ENCODE measurements around the gene LRRC53.

LRRC53 gene

GRCh38 chr1:74512170-74512915 lies at the start of gene LRRC53:
Gene LRRC53, minus strand, starts transcription at chr1:74512611. Its CDS starts 29,262 bp downstream, at chr1:74483349.
- no peak for DNase-seq (ENCODE audit: low read depth in 2 of 2)

DNA sequence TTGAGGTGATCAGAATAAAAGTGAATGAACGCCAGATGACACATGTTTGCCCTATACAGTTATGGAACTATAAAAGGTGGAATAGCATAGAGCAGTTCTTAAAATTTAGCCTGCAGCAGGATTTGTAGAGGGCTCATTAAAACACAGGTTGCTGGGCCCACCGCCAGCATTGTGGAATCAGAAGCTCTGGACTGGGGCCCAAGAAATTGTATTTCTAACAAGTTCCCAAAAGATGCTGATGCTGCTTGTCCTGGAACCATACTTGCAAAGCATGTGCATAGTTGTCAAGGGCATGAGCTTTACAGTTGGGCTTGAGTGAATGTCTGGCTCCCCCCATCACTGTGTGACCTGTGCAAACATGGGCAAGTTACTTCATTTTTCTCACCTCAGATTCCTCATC lies 37.5 kb upstream of the LRRC53 start:
- no peak for DNase-seq (ENCODE audit: low read depth in 2 of 2)

DNA sequence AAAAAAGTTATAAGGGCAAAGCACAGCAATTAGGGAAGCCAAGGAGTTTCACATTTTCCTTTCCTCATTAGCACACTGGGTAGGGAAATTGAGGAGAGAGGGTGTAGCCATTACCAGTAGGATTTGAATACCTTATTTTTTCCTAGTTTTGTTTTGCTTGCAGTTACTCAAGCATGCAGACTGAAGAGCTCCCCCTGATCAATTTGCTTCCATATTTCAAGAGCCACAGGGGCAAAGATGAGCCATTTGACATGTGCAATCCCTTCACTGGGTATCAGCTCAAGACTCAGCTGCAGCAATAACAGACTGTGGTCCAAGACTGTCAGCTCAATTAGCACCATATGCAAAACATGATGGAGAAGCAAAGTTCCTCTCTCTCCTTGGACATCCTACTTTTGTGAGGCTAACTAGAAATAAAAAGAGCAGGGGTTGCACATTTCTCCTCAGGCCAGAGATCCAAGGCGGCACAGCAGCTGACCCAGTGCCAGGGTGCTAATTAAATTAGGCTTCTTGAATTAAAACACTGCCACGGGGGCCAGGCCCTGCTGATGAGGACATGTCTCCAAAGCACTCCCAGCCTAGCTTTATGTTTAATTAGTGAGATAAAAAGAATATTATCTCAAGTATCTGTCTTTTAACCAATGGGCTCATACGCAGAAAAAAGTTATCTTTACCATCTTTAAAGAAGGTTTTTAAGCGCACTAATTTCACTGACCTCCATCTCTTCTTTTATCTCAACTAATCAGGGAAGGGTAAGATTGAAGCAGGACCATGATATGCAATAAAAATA lies 36.7 kb upstream of the LRRC53 start:
- no peak for DNase-seq (ENCODE audit: low read depth in 2 of 2)

- no peak for DNase-seq (ENCODE audit: low read depth in 2 of 2)
Measured at GRCh38 chr1:74545821-74546220, 33.4 kb upstream of the LRRC53 start.

- DNase-seq (ENCODE audit: low read depth in 2 of 2): no peak
Measured at GRCh38 chr1:74534241-74534640, 21.8 kb upstream of the LRRC53 start.

DNA sequence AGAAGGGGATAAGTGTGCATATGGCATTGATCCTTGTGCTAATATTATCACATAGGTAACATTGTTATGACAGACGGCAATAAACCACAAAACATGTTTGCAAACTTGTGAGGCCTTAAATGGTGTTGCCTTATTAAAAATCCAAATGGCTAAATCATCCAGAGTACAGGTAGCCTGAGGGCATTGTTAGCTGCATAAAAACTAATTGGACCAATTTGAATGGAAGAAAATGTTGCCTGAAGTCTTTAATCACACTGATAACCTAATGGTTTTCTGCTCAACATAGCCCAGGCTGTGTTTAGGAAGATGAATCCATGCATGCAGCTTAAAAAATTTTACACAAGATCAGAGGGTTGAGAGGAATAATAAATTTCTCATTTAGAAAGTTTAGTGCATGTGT lies 19.4 kb upstream of the LRRC53 start:
- DNase-seq (ENCODE audit: low read depth in 2 of 2): no peak

- DNase-seq (ENCODE audit: low read depth in 2 of 2): no peak
Measured at GRCh38 chr1:74530892-74531291, 18.5 kb upstream of the LRRC53 start.

GRCh38 chr1:74528123-74528522 lies 15.7 kb upstream of the LRRC53 start:
- DNase-seq (ENCODE audit: low read depth in 2 of 2): no peak

DNA sequence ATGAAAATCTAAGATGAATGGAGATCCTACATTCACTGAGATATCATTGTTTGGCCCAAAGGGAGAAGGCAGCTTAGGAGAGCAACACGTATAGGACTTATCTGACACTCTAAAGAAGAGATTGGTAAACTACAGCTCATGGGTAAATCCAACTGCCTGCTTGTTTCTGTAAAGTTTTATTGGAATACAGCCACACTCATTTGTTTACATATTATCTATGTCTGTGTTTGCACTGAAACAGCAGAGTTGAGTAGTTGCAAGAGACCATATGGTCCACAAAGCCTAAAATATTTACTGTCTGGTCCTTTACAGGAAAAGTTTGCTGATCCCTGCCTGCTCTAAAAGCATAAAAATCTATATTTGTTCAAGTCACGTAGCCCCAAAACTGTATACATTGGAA lies 14.3 kb upstream of the LRRC53 start:
- DNase-seq (ENCODE audit: low read depth in 2 of 2): no peak

DNA sequence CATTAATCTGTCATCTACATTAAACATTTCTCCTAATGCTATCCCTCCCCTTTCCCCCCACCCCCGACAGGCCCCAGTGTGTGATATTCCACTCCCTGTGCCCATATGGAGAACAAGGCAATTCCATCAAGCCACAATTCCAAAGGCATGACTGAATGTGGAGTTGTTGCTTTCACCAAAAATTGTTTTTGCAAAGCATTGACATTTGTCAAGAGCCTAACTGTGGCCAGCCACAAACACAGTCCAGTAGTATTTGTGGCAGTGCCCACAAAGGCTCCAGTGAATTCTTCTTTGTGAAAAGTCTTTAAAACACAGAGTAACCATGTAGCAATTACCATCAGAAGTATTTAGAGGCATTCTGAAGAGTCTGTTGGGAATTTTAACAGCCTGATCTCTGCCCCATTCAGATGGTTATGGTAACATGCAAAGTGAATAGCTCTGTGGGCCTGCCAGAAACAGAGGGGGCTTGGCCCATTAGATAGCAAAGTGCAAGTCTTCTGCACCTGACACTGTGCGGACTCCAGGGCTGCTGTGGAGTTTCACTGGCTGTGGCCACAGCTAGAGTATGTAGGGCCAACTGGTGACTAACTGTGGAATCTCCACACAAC lies 11.6 kb upstream of the LRRC53 start:
- no peak for DNase-seq (ENCODE audit: low read depth in 2 of 2)

GRCh38 chr1:74522148-74522547 lies 9.7 kb upstream of the LRRC53 start:
- no peak for DNase-seq (ENCODE audit: low read depth in 2 of 2)

- DNase-seq (ENCODE audit: low read depth in 2 of 2): no peak
Measured at GRCh38 chr1:74517599-74518051, 5.2 kb upstream of the LRRC53 start.

DNA sequence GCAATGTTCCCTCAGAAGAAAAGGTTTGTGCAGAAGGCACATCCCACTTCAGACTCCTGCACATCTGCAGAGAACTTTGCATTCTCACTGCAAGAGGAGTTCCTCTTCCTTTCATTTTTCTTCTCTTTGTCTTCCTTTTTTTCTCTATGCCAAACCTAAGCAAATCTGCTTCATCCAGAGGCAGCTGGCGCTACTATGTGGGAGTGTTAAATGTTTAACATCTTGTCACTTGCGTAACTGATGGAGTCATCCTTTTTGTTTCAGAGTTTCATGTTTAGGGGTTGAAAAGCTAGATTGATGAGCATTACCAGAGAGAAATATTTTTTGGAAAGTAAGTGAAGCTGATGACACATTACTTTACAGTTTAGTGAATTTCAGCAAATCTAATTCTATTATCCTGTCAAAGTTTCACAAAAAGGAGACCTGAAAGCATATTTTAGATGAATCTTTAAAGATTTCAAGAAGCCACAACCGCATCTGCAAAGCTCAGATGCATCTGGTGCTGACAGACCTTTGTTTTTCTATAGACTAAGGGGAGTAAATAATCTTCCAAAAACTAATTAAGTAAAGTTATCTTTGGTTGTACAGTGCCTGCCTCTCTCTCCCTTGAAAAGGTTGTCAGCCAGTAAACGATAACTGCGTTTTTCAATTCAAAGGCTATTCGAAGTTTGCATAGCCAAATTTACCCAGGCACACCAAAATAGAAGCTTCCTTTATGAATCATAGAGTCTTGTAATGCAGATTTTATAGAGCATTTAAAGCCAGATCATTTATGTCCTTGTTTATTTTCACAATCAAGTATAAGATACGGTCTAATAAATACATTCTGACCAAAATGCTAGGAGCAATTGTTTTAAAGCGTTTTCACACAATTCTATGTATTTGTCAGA lies 1.2 kb upstream of the LRRC53 start:
- no peak for DNase-seq (ENCODE audit: low read depth in 2 of 2)

DNA sequence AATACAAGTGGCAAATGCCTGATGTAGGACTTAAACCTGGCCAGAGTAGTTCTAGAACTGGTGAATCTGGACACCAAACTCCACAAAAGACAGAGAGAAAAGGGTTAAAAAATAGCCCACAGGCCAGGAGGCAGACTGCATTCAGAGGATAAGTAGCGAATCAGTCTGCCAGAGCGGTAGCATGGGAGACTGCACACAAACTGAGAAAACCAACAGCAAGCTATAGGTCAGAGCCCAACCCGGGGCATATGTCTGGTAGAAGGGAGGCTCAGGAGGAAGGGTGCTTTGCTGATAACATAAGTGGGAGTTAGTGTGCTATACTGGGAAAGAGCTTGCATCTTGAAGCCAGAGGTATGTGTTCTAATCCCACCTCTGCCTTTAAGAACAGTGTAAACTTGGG lies 4.0 kb downstream of the LRRC53 start:
- DNase-seq (ENCODE audit: low read depth in 2 of 2): no peak

DNA sequence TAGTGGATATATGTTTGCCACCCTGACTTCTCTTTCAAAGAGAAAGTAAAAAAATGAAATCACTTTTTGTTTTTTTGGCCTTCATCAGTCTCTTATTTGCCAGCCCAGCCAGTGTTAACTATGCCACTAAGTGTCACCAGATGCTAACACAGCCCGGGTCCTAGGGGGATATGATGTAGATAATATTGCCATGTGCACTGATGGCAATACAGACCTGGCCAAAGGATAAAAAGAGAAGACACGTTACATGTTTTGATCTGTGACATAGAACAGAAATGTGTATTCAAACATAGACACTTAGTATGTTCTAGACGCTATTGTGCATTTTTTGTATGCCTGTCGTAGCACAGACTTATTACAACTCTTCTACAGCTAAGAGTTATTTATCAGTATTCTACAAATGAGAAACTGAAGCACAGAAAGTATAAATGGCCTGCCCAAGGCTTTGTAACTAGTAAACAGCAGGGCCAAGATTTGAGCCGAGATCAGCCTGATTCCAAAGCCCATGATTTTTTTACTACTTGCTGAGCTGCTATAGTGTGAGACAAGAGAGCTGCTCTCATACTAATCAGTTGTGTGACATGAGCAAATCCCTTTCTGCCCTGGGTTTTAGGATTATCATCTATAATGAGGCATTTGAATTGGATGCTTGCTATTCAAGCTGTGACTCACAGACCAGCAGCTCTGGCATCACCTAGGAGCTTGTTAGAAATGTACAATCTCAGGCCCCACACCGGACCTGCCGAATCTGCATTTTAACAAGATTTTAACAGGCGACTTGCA lies 6.3 kb downstream of the LRRC53 start:
- DNase-seq (ENCODE audit: low read depth in 2 of 2): no peak

DNA sequence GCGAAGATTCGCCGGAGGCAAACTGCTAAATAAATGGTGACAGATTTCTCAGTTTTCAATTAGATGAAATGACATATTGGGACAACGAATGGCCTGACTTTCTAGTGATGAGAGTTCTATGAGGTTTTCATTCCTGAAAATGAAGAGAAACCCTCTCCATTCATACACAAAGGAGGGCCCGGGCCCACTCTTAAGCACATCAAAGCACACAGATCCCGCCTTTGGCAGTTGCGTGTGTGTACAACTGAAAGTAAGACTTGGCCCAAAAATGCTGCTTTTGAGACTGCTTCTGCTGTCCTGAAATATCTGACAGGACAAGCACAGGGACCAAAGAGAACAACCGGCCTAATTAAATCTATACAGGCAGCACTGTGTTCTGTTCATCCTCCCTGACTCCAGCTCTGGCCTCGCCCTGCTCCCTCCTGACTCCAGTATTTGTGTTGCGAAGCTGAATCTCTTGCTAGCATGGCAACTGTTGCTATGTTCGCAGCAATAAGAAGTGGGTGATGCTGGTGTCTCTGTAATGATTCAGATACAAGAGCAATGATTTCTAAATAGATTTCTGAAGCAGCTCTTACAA lies 7.4 kb downstream of the LRRC53 start:
- no peak for DNase-seq (ENCODE audit: low read depth in 2 of 2)

DNA sequence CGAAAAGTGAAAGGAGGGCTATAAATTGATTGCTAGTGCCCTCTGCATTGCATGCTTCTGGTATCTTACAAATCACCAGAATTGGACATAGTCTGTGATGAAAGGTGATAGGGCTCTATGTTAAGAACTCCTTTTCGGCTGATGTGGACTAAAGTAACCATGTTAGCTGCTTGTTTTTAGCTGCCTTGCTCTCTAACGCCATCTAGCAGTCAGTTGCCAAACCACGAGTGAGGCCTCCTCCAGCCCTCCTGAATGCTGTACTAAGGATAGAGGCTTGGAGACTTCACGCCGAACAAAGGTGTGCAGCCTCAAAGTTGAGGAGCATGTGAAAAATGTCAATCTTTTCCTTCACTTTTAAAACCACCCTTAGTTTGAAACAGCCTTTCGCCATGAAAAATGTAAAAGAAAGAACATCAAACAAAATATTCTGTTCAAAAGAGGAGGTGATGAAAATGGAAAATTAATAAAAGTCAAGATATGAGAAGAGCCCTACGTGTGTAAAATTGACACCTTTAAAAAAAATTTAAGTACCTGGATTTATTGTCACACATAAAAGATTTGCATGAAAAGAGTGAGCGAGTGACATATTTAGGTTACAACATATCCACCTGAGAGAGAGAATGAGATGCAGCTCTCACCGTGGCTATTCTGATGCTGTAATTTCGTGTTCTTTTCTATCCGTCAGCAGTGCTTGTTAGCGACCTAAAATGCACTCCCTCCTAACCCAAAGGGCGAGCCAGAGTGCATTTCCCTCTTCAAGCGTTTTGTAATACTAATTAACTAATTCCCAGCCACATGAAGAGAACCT lies 8.1 kb downstream of the LRRC53 start:
- DNase-seq (ENCODE audit: low read depth in 2 of 2): no peak

- no peak for DNase-seq (ENCODE audit: low read depth in 2 of 2)
Measured at GRCh38 chr1:74502858-74503257, 9.6 kb downstream of the LRRC53 start.

- DNase-seq (ENCODE audit: low read depth in 2 of 2): no peak
Measured at GRCh38 chr1:74502432-74502831, 10.0 kb downstream of the LRRC53 start.

DNA sequence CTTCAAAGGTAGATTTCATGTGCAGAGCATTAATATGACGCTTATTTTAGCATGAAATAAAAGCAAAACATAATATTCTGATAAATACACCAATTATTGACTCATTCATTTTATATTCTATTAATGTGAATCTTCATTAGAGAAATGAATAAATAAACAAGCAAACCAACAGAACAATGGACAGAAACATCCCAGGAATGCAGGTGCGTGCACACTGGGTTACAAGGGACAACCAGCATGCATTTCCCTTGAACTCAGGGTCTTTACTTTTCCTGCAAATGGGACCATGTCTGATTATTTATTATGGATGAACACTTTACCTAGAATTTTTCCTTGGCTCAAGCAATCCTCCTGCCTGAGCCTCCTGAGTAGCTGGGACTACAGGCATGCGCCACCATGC lies 13.5 kb downstream of the LRRC53 start:
- DNase-seq (ENCODE audit: low read depth in 2 of 2): no peak
